ENCODE measurements around the gene GPRASP3.

Gene GPRASP3

GRCh38 chrX:102745857-102746584 is 25.5 kb downstream of the GPRASP3 start:
- peak; percentile 3 for DNase-seq (ENCODE audit: low spot score)

DNA sequence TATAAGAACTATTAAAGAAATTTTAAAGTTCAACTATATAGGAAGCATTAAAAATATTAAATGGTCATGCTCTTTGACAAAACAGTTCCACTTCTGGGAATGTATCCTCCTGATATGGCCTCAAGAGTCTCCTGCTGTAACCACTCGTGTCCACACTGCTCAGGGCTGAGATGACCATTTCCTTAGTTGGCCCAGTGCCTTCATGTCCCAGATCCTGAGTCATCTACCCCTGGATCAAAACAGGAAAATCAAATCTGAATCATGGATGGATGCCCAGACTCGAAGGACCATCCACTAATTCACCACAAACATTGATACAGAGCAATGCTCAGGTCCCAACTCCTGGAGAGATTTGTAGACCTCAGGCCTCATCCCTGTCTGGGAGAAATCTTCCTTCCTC is 44.7 kb downstream of the GPRASP3 start:
- no peak for DNase-seq (ENCODE audit: low spot score)

- no peak for DNase-seq (ENCODE audit: low spot score)
Observed at GRCh38 chrX:102765809-102766208, 45.3 kb downstream of the GPRASP3 start.

DNA sequence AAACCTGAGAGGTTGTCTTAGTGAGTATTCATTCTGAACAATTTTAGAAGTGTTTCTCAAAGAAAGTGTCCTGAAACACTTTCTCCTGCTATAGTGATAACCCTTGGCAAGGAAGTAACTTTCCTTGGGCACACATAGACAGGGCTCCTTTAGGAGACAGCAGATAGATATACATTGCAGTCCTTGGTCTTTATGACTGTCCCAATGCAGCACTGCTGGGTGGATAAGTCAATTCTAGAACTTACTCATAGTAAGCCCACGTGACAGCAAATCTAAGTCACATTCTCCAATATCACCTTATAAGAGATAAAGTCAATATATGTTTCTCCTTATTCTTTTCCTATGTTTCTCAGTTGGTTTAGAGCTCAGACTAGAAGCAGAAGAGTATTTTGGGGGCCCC is 46.7 kb downstream of the GPRASP3 start:
- DNase-seq (ENCODE audit: low spot score): no peak

GRCh38 chrX:102768987-102769761 is 48.6 kb downstream of the GPRASP3 start:
- DNase-seq (ENCODE audit: low spot score): peak; percentile 65

Data from germinal center (tissue), 1 donor.